ENCODE measurements around the gene TCF20.

- no peak for TF ChIP-seq CTCF (IDR thresholded peaks at IDR 0.05)
- no peak for TF ChIP-seq POLR2A (IDR thresholded peaks at IDR 0.05)
Observed at GRCh38 chr22:42292732-42293520, 22.5 kb upstream of the TCF20 start.
